Neural cell (in vitro differentiated cells): ENCODE results near the gene DSEL. TPM values are rescaled to one million over a fixed set of nuclear protein-coding genes. Genes with fewer than 3 reads are reported as not detected.

Experiments used
- H2AFZ ChIP-seq: fragments of 200-600, 300-800 bp; sonication (generic), shearing (Covaris generic); 2 replicates; pipeline ENCODE4 v1.6.0; 2014; ENCODE audit warnings: low read depth, mild to moderate bottlenecking, antibody characterized with exemption, low read length, moderate library complexity
- H3F3A ChIP-seq: fragments of 200-600 bp; shearing (Covaris generic); 2 replicates; pipeline ENCODE4 v1.6.1; 2016; ENCODE audit warnings: mild to moderate bottlenecking, moderate library complexity, mixed read lengths, antibody characterized with exemption, low read length; ENCODE audit not compliant: insufficient read depth, poor library complexity, severe bottlenecking
- H3K27ac ChIP-seq: fragments of 200-600, 300-800 bp; sonication (generic), shearing (Covaris generic); 2 replicates; pipeline ENCODE4 v1.5.1; 2014; ENCODE audit warnings: mild to moderate bottlenecking, low read length, moderate library complexity
- H3K27me3 ChIP-seq: fragments of 300-800, 200-600 bp; sonication (generic), shearing (Covaris generic); 2 replicates; pipeline ENCODE4 v1.6.0; 2014; ENCODE audit warnings: mild to moderate bottlenecking, low read depth, low read length, moderate library complexity; ENCODE audit not compliant: insufficient read depth
- H3K36me3 ChIP-seq: fragments of 300-800, 200-600 bp; sonication (generic), shearing (Covaris generic); 2 replicates; pipeline ENCODE4 v1.5.1; 2014; ENCODE audit warnings: mild to moderate bottlenecking, antibody characterized with exemption, low read length, moderate library complexity; ENCODE audit not compliant: insufficient read depth
- H3K4me2 ChIP-seq: fragments of 300-800, 200-600 bp; sonication (generic), shearing (Covaris generic); 2 replicates; pipeline ENCODE4 v1.6.0; 2014; ENCODE audit warnings: mild to moderate bottlenecking, low read length
- H3K4me3 ChIP-seq: fragments of 300-800, 200-600 bp; sonication (generic), shearing (Covaris generic); 2 replicates; pipeline ENCODE4 v1.5.1; 2014; ENCODE audit warnings: mild to moderate bottlenecking, low read length, moderate library complexity
- H3K79me2 ChIP-seq: fragments of 200-600 bp; shearing (Covaris generic); replicated peaks from 2 replicates; pipeline ENCODE4 v1.6.0; 2014; ENCODE audit warnings: mild to moderate bottlenecking, low read length, moderate library complexity; ENCODE audit not compliant: insufficient read depth
- H3K9ac ChIP-seq: fragments of 300-800, 200-600 bp; sonication (generic), shearing (Covaris generic); 2 replicates; pipeline ENCODE4 v1.6.1; 2016; ENCODE audit warnings: mild to moderate bottlenecking, low read length, mixed read lengths
- H3K9me2 ChIP-seq: fragments of 200-600 bp; shearing (Covaris generic); 2 replicates; pipeline ENCODE4 v1.6.1; 2016; ENCODE audit warnings: mild to moderate bottlenecking, low read length, mixed read lengths; ENCODE audit not compliant: insufficient read depth
- H3K9me3 ChIP-seq: fragments of 200-600, 300-800 bp; sonication (generic), shearing (Covaris generic); 2 replicates; pipeline ENCODE4 v1.6.1; 2016; ENCODE audit warnings: mild to moderate bottlenecking, mixed run types, low read length, moderate library complexity, mixed read lengths
- H4K20me1 ChIP-seq: fragments of 200-600 bp; shearing (Covaris generic); 2 replicates; pipeline ENCODE4 v1.6.1; 2016; ENCODE audit warnings: mild to moderate bottlenecking, mixed run types; ENCODE audit not compliant: insufficient read depth
- EP300 ChIP-seq: fragments of 450-650 bp; conservative IDR thresholded peaks from 2 replicates; pipeline ENCODE4 v1.6.1; 2014; ENCODE audit warnings: antibody characterized with exemption, mild to moderate bottlenecking, moderate library complexity; ENCODE audit not compliant: poor library complexity, severe bottlenecking
- EZH2 ChIP-seq: fragments of 200-600, 300-800 bp; shearing (Covaris generic), sonication (generic); IDR thresholded peaks from 2 replicates; pipeline ENCODE4 v1.6.1; 2014; ENCODE audit warnings: antibody characterized with exemption, low read length, borderline replicate concordance, mild to moderate bottlenecking; ENCODE audit not compliant: insufficient read depth, poor library complexity, severe bottlenecking
- MXI1 ChIP-seq: fragments of 450-650 bp; conservative IDR thresholded peaks from 2 replicates; pipeline ENCODE4 v1.6.1; 2014; ENCODE audit warnings: antibody characterized with exemption, mild to moderate bottlenecking; ENCODE audit not compliant: poor library complexity, severe bottlenecking
- POLR2AphosphoS5 ChIP-seq: IDR thresholded peaks from 2 replicates; pipeline ENCODE4 v1.6.1; 2012
- RAD21 ChIP-seq: fragments of 450-650 bp; conservative IDR thresholded peaks from 2 replicates; pipeline ENCODE4 v1.6.1; 2014; ENCODE audit warnings: antibody characterized with exemption, mild to moderate bottlenecking, moderate library complexity
- SMC3 ChIP-seq: fragments of 450-650 bp; conservative IDR thresholded peaks from 2 replicates; pipeline ENCODE4 v1.6.1; 2014; ENCODE audit warnings: antibody characterized with exemption, mild to moderate bottlenecking, moderate library complexity; ENCODE audit not compliant: poor library complexity
- TAF1 ChIP-seq: IDR thresholded peaks from 2 replicates; pipeline ENCODE4 v1.6.1; 2012; ENCODE audit warnings: low read depth
- polyA plus RNA-seq: library from polyadenylated mRNA; depleted of rRNA; stranded (reverse); fragments of >200 nt; gene quantifications from 2 replicates; pipeline ENCODE4 v1.2.3, GENCODE V29; 2014
- TF ChIP-seq, protein P1 (sequence below): IDR thresholded peaks from 2 replicates; pipeline ENCODE4 v1.6.1; 2012; ENCODE audit warnings: borderline replicate concordance
- TF ChIP-seq, protein P2 (sequence below): fragments of 450-650 bp; IDR thresholded peaks from 2 replicates; pipeline ENCODE4 v1.5.1; 2014; ENCODE audit warnings: antibody characterized with exemption, mild to moderate bottlenecking, moderate library complexity; ENCODE audit not compliant: poor library complexity, severe bottlenecking

DSEL gene
- polyA plus RNA-seq, 1 donor from 2014 or later, result 31.2 TPM

DNA sequence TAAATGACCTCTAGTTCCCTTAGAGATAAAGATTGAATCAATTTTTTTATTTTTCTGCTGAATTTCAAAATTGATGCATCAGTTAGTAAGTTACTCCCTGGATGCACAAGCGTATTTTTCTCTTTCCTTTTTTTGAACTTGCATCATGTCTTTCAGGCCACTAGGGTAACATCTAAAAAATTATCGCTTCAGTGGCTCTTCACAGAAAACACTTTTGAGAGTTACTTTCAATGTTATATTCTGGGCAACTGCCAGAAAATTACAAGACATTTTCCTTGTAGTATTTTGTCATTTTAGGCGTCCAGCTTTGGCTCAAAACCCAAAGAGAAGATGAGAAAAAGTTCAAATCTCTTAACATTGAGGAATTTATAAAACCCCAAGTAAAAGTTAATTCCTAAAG, 59.8 kb downstream of the DSEL start:
- H3K27ac ChIP-seq, result no peak overlapping the region
- no peak for TF ChIP-seq MXI1
- TF ChIP-seq, protein P1, sequence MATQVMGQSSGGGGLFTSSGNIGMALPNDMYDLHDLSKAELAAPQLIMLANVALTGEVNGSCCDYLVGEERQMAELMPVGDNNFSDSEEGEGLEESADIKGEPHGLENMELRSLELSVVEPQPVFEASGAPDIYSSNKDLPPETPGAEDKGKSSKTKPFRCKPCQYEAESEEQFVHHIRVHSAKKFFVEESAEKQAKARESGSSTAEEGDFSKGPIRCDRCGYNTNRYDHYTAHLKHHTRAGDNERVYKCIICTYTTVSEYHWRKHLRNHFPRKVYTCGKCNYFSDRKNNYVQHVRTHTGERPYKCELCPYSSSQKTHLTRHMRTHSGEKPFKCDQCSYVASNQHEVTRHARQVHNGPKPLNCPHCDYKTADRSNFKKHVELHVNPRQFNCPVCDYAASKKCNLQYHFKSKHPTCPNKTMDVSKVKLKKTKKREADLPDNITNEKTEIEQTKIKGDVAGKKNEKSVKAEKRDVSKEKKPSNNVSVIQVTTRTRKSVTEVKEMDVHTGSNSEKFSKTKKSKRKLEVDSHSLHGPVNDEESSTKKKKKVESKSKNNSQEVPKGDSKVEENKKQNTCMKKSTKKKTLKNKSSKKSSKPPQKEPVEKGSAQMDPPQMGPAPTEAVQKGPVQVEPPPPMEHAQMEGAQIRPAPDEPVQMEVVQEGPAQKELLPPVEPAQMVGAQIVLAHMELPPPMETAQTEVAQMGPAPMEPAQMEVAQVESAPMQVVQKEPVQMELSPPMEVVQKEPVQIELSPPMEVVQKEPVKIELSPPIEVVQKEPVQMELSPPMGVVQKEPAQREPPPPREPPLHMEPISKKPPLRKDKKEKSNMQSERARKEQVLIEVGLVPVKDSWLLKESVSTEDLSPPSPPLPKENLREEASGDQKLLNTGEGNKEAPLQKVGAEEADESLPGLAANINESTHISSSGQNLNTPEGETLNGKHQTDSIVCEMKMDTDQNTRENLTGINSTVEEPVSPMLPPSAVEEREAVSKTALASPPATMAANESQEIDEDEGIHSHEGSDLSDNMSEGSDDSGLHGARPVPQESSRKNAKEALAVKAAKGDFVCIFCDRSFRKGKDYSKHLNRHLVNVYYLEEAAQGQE, result no peak
- TF ChIP-seq EP300, result no peak
- no peak for TF ChIP-seq EZH2
- no peak for TF ChIP-seq SMC3
- TF ChIP-seq TAF1, result no peak
- TF ChIP-seq RAD21, result no peak
- TF ChIP-seq, protein P2, sequence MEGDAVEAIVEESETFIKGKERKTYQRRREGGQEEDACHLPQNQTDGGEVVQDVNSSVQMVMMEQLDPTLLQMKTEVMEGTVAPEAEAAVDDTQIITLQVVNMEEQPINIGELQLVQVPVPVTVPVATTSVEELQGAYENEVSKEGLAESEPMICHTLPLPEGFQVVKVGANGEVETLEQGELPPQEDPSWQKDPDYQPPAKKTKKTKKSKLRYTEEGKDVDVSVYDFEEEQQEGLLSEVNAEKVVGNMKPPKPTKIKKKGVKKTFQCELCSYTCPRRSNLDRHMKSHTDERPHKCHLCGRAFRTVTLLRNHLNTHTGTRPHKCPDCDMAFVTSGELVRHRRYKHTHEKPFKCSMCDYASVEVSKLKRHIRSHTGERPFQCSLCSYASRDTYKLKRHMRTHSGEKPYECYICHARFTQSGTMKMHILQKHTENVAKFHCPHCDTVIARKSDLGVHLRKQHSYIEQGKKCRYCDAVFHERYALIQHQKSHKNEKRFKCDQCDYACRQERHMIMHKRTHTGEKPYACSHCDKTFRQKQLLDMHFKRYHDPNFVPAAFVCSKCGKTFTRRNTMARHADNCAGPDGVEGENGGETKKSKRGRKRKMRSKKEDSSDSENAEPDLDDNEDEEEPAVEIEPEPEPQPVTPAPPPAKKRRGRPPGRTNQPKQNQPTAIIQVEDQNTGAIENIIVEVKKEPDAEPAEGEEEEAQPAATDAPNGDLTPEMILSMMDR, result no peak
- no peak for TF ChIP-seq POLR2AphosphoS5
- no peaks in the 10 kb centered on the region for H3K79me2 ChIP-seq
- H3K36me3 ChIP-seq, result no peaks in the 10 kb centered on the region
- H3F3A ChIP-seq, result no peaks in the 10 kb centered on the region
- H3K9me3 ChIP-seq, result no peaks in the 10 kb centered on the region
- H3K9me2 ChIP-seq, result no peaks in the 10 kb centered on the region
- no peaks in the 10 kb centered on the region for H4K20me1 ChIP-seq
- no peak overlapping the region for H3K9ac ChIP-seq
- H3K4me2 ChIP-seq, result no peak overlapping the region
- H3K4me3 ChIP-seq, result no peak overlapping the region
- H3K27me3 ChIP-seq, result no peaks in the 10 kb centered on the region
- H2AFZ ChIP-seq, result no peak overlapping the region
